Astrocyte (in vitro differentiated cells and primary cell): ENCODE data around the gene ACAD8. TPM values are rescaled to one million over a fixed set of nuclear protein-coding genes. Genes with fewer than 3 reads are reported as not detected.

Experiments
- DNase-seq: peaks from one replicate; pipeline ENCODE4 v3.0.0-alpha.2; 2010; ENCODE audit warnings: low read depth
- FAIRE-seq: peaks from 2 replicates; lab custom pipeline; 2011; peaks lifted over from hg19 to GRCh38; lab: Jason Lieb, UNC
- H2AFZ ChIP-seq: 2 replicates; pipeline ENCODE4 v1.6.0; 2012; ENCODE audit warnings: low read depth, low read length, inconsistent platforms
- H3K27ac ChIP-seq: 2 replicates; pipeline ENCODE4 v1.5.1; 2011; ENCODE audit warnings: low read depth, low read length, inconsistent platforms
- H3K27me3 ChIP-seq: 2 replicates; pipeline ENCODE4 v1.6.0; 2011; ENCODE audit warnings: low read length, inconsistent platforms; ENCODE audit not compliant: insufficient read depth
- H3K36me3 ChIP-seq: 2 replicates; pipeline ENCODE4 v1.5.1; 2011; ENCODE audit warnings: low read length, inconsistent platforms; ENCODE audit not compliant: insufficient read depth
- H3K4me1 ChIP-seq: 2 replicates; pipeline ENCODE4 v1.5.1; 2011; ENCODE audit warnings: low read length, inconsistent platforms; ENCODE audit not compliant: insufficient read depth
- H3K4me2 ChIP-seq: 2 replicates; pipeline ENCODE4 v1.6.0; 2012; ENCODE audit warnings: low read length, inconsistent platforms
- H3K4me3 ChIP-seq: 2 replicates; pipeline ENCODE4 v1.5.1; 2011; ENCODE audit warnings: low read depth, mild to moderate bottlenecking, low read length, inconsistent platforms; ENCODE audit not compliant: insufficient read depth
- H3K79me2 ChIP-seq: 2 replicates; pipeline ENCODE4 v1.6.0; 2012; ENCODE audit warnings: mild to moderate bottlenecking, low read length, inconsistent platforms; ENCODE audit not compliant: insufficient read depth
- H3K9ac ChIP-seq: 2 replicates; pipeline ENCODE4 v1.6.0; 2012; ENCODE audit warnings: mild to moderate bottlenecking, low read length, inconsistent platforms
- H3K9me3 ChIP-seq: 2 replicates; pipeline ENCODE4 v1.5.1; 2012; ENCODE audit warnings: low read depth, mild to moderate bottlenecking, low read length, inconsistent platforms; ENCODE audit not compliant: insufficient read depth
- H4K20me1 ChIP-seq: 2 replicates; pipeline ENCODE4 v1.6.0; 2012; ENCODE audit warnings: low read length, inconsistent platforms; ENCODE audit not compliant: insufficient read depth
- H3K27ac Mint-ChIP-seq: one replicate; pipeline ENCODE4 v1.8.0; 2021; ENCODE audit warnings: mild to moderate bottlenecking, mixed read lengths; ENCODE audit not compliant: unreplicated experiment
- H3K27me3 Mint-ChIP-seq: one replicate; pipeline ENCODE4 v1.8.0; 2021; ENCODE audit warnings: low read depth, mixed read lengths; ENCODE audit not compliant: unreplicated experiment
- H3K36me3 Mint-ChIP-seq: one replicate; pipeline ENCODE4 v1.8.0; 2021; ENCODE audit warnings: low read depth, mixed read lengths; ENCODE audit not compliant: unreplicated experiment
- H3K4me1 Mint-ChIP-seq: one replicate; pipeline ENCODE4 v1.8.0; 2021; ENCODE audit warnings: low read depth, mixed read lengths; ENCODE audit not compliant: unreplicated experiment
- H3K4me3 Mint-ChIP-seq: one replicate; pipeline ENCODE4 v1.8.0; 2021; ENCODE audit warnings: mild to moderate bottlenecking, moderate library complexity, mixed read lengths; ENCODE audit not compliant: unreplicated experiment
- H3K9me3 Mint-ChIP-seq: one replicate; pipeline ENCODE4 v1.8.0; 2021; ENCODE audit warnings: mild to moderate bottlenecking, mixed read lengths; ENCODE audit not compliant: unreplicated experiment
- CTCF ChIP-seq: IDR thresholded peaks from 2 replicates; pipeline ENCODE4 v1.5.1; 2011; ENCODE audit warnings: low read depth, mild to moderate bottlenecking, inconsistent platforms, low read length, moderate library complexity; ENCODE audit not compliant: insufficient read depth
- EZH2 ChIP-seq: IDR thresholded peaks from 2 replicates; pipeline ENCODE4 v1.6.1; 2012; ENCODE audit warnings: mild to moderate bottlenecking, low read length, inconsistent platforms; ENCODE audit not compliant: insufficient read depth
- total RNA-seq: library from RNA; stranded (reverse); gene quantifications from 2 replicates; pipeline ENCODE4 v1.2.1, GENCODE V29; 2021

Gene ACAD8
- total RNA-seq, 1 donor from 2014 or later, result 15.8 TPM

GRCh38 chr11:134275534-134276395 lies 22.4 kb downstream of the ACAD8 start, which contains the start of gene GLB1L3:
TSS of gene GLB1L3 (plus strand) at chr11:134276379. CDS start at chr11:134276741, 362 bp downstream.
- peaks cover 64% of the 10 kb centered on the region for H3K27me3 Mint-ChIP-seq
- peaks cover 74% of the 10 kb centered on the region for H3K27me3 ChIP-seq
- H3K9me3 ChIP-seq, result peaks cover 7% of the 10 kb centered on the region
- no peaks in the 10 kb centered on the region for H4K20me1 ChIP-seq
- H3K4me1 Mint-ChIP-seq, result peaks cover 4% of the 10 kb centered on the region
- peak within 1 kb of the TSS; percentile 37 for H3K4me3 ChIP-seq
- H3K36me3 Mint-ChIP-seq, result no peaks in the 10 kb centered on the region
- no peaks in the 10 kb centered on the region for H3K79me2 ChIP-seq
- H3K27ac ChIP-seq, result no peak within 1 kb of the TSS
- peak within 1 kb of the TSS; percentile 75 for H3K27ac Mint-ChIP-seq
- H3K9ac ChIP-seq, result no peak within 1 kb of the TSS
- DNase-seq (no peak), FAIRE-seq (no peak)
- H2AFZ ChIP-seq, result peak within 1 kb of the TSS; percentile 78
- TF ChIP-seq CTCF, result no peak
- no peak for TF ChIP-seq EZH2
- H3K4me1 ChIP-seq, result peaks cover 10% of the 10 kb centered on the region
- H3K36me3 ChIP-seq, result no peaks in the 10 kb centered on the region
- peak within 1 kb of the TSS; percentile 86 for H3K4me3 Mint-ChIP-seq
- H3K9me3 Mint-ChIP-seq, result peaks cover 3% of the 10 kb centered on the region
- H3K4me2 ChIP-seq, result peak within 1 kb of the TSS; percentile 81

DNA sequence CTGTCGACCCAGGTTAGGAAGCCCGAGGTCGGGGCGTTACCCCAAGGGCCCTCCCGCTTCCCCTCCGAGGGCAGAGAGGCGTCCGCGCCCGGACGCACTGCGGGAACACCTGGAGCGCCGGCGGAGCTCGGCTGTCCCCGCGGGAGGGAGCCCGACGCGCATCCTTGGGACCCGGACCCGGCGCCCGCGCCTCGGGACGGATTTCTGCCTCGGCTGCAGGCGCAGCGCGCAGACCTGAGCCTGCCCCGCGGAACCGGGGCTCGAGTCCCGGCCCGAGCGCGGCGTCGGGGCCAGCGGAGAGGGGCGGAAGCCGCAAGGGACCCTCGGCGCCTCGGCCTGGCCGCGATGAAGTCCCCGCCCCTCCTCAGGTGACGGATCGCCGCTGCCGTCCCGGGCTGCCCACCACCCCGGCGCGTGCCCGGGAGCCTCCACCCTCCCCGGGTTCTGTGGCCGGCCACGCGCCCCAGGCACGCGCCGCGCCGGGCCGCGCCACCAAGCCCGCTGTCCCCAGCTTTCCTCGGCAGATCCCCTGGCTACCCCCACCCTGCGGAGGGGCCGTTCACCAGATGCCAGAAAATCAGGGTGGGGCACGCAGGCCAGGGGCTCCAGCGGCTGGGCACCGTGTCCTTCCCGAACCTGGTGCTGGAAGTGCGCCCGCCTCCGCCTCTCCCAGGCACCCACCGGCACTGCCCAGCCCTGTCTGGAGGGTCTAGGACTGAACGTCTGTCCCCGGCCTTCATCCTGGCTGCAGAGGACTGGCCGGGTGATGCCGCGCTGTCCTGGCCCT lies 23.2 kb downstream of the ACAD8 start:
- Mint-ChIP-seq H3K36me3 (no peaks in the 10 kb centered on the region), H3K27ac (no peak overlapping the region), H3K4me3 (peak overlapping the region; percentile 86), H3K27me3 (peaks cover 61% of the 10 kb centered on the region), H3K4me1 (peaks cover 4% of the 10 kb centered on the region), H3K9me3 (peaks cover 3% of the 10 kb centered on the region)
- DNase-seq (no peak), FAIRE-seq (no peak)
- no peak overlapping the region for H3K27ac ChIP-seq
- peak overlapping the region; percentile 78 for H2AFZ ChIP-seq
- no peaks in the 10 kb centered on the region for H4K20me1 ChIP-seq
- H3K4me2 ChIP-seq, result peak overlapping the region; percentile 81
- peaks cover 7% of the 10 kb centered on the region for H3K9me3 ChIP-seq
- H3K4me1 ChIP-seq, result peaks cover 10% of the 10 kb centered on the region
- TF ChIP-seq CTCF, result no peak
- TF ChIP-seq EZH2, result peak; percentile 95
- H3K79me2 ChIP-seq, result no peaks in the 10 kb centered on the region
- H3K36me3 ChIP-seq, result no peaks in the 10 kb centered on the region
- H3K4me3 ChIP-seq, result peak overlapping the region; percentile 37
- no peak overlapping the region for H3K9ac ChIP-seq
- H3K27me3 ChIP-seq, result peaks cover 68% of the 10 kb centered on the region
